ENCODE measurements around the gene ENC1. TPM values are rescaled to one million over a fixed set of nuclear protein-coding genes. Genes with fewer than 3 reads are reported as not detected.

The ENC1 gene
- total RNA-seq, 1 donor from 2014 or later = 71.7 TPM

GRCh38 chr5:74623748-74624408 is 16.6 kb downstream of the ENC1 start:
- no peak for DNase-seq (ENCODE audit: low spot score, unreplicated experiment)
- peaks cover 42% of the 10 kb centered on the region for H3K4me1 Mint-ChIP-seq (ENCODE audit: low read depth)
- H3K27ac Mint-ChIP-seq = no peak overlapping the region
- no peak for TF ChIP-seq CTCF (IDR thresholded peaks at IDR 0.05; ENCODE audit: unreplicated experiment)
- H3K9me3 Mint-ChIP-seq (ENCODE audit: low read depth) = no peaks in the 10 kb centered on the region
- peaks cover 3% of the 10 kb centered on the region for H3K27me3 Mint-ChIP-seq
- peaks cover 6% of the 10 kb centered on the region for H3K36me3 Mint-ChIP-seq (ENCODE audit: insufficient read depth)
- no peak overlapping the region for H3K4me3 Mint-ChIP-seq (ENCODE audit: low read depth)

GRCh38 chr5:74623006-74623611 is 17.4 kb downstream of the ENC1 start:
- H3K4me3 Mint-ChIP-seq (ENCODE audit: low read depth) = no peak overlapping the region

GRCh38 chr5:74622122-74622521 is 18.4 kb downstream of the ENC1 start:
- DNase-seq (ENCODE audit: low spot score, unreplicated experiment) = no peak
- Mint-ChIP-seq H3K9me3 (ENCODE audit: low read depth) (no peaks in the 10 kb centered on the region), H3K4me1 (ENCODE audit: low read depth) (peaks cover 35% of the 10 kb centered on the region), H3K27ac (no peak overlapping the region), H3K36me3 (ENCODE audit: insufficient read depth) (no peaks in the 10 kb centered on the region), H3K4me3 (ENCODE audit: low read depth) (no peak overlapping the region), H3K27me3 (peaks cover 3% of the 10 kb centered on the region)
- no peak for TF ChIP-seq CTCF (IDR thresholded peaks at IDR 0.05; ENCODE audit: unreplicated experiment)

More at GRCh38 chr5:74623006-74623611, 17.4 kb downstream of the ENC1 start:
- H3K4me1 Mint-ChIP-seq (ENCODE audit: low read depth) = peaks cover 36% of the 10 kb centered on the region
- no peak for TF ChIP-seq CTCF (IDR thresholded peaks at IDR 0.05; ENCODE audit: unreplicated experiment)
- no peak for DNase-seq (ENCODE audit: low spot score, unreplicated experiment)
- no peak overlapping the region for H3K27ac Mint-ChIP-seq
- peaks cover 3% of the 10 kb centered on the region for H3K36me3 Mint-ChIP-seq (ENCODE audit: insufficient read depth)
- H3K27me3 Mint-ChIP-seq = peaks cover 3% of the 10 kb centered on the region
- H3K9me3 Mint-ChIP-seq (ENCODE audit: low read depth) = no peaks in the 10 kb centered on the region

GRCh38 chr5:74621492-74621891 is 19.0 kb downstream of the ENC1 start:
- no peaks in the 10 kb centered on the region for H3K36me3 Mint-ChIP-seq (ENCODE audit: insufficient read depth)
- H3K27me3 Mint-ChIP-seq = peaks cover 3% of the 10 kb centered on the region
- H3K4me1 Mint-ChIP-seq (ENCODE audit: low read depth) = peaks cover 39% of the 10 kb centered on the region
- no peak overlapping the region for H3K4me3 Mint-ChIP-seq (ENCODE audit: low read depth)
- no peak for TF ChIP-seq CTCF (IDR thresholded peaks at IDR 0.05; ENCODE audit: unreplicated experiment)
- H3K27ac Mint-ChIP-seq = no peak overlapping the region
- no peak for DNase-seq (ENCODE audit: low spot score, unreplicated experiment)
- no peaks in the 10 kb centered on the region for H3K9me3 Mint-ChIP-seq (ENCODE audit: low read depth)

- Mint-ChIP-seq H3K27me3 (peaks cover 3% of the 10 kb centered on the region), H3K27ac (no peak overlapping the region), H3K9me3 (ENCODE audit: low read depth) (no peaks in the 10 kb centered on the region), H3K4me1 (ENCODE audit: low read depth) (peaks cover 40% of the 10 kb centered on the region), H3K36me3 (ENCODE audit: insufficient read depth) (no peaks in the 10 kb centered on the region), H3K4me3 (ENCODE audit: low read depth) (no peak overlapping the region)
- no peak for DNase-seq (ENCODE audit: low spot score, unreplicated experiment)
- TF ChIP-seq CTCF (IDR thresholded peaks at IDR 0.05; ENCODE audit: unreplicated experiment) = no peak
Observed at GRCh38 chr5:74619308-74619707, 21.2 kb downstream of the ENC1 start.
